Natural killer cell (primary cell): ENCODE measurements around the gene ZDHHC16. TPM values are rescaled to one million over a fixed set of nuclear protein-coding genes. Genes with fewer than 3 reads are reported as not detected.
A peak's percentile ranks its signal among the peaks of the same experiment; 100 is the strongest.

ENCODE experiments used
- ATAC-seq, 3 donors: fragments of 150-1000 bp in 2 of 3; fragments of 200-7000 bp in 1 of 3; cut with Tn5 transposase; 1 replicate in 1 of 3; 2 replicates in 2 of 3; pipeline ENCODE4 v1.10.0; 2021; ENCODE audit warnings: mild to moderate bottlenecking in 2 of 3, moderate library complexity in 2 of 3
- DNase-seq, 2 donors: peaks; one replicate each; pipeline versions ENCODE4 v3.0.0 to v3.0.0-alpha.2; 2013 to 2021; ENCODE audit warnings: mixed read lengths in 1 of 2
- H3K27ac ChIP-seq: one replicate; pipeline ENCODE4 v1.5.1; 2013; ENCODE audit warnings: mild to moderate bottlenecking, low read length
- H3K27me3 ChIP-seq: one replicate; pipeline ENCODE4 v1.6.1; 2013; ENCODE audit warnings: low read length; ENCODE audit not compliant: control insufficient read depth, insufficient read depth
- H3K36me3 ChIP-seq: one replicate; pipeline ENCODE4 v1.6.1; 2013; ENCODE audit warnings: low read length; ENCODE audit not compliant: control insufficient read depth, insufficient read depth
- H3K4me1 ChIP-seq: one replicate; pipeline ENCODE4 v1.6.1; 2013; ENCODE audit warnings: low read length; ENCODE audit not compliant: control insufficient read depth, insufficient read depth
- H3K4me3 ChIP-seq: one replicate; pipeline ENCODE4 v1.5.1; 2013; ENCODE audit warnings: low read length
- H3K9me3 ChIP-seq: one replicate; pipeline ENCODE4 v1.6.1; 2013; ENCODE audit warnings: low read length; ENCODE audit not compliant: control insufficient read depth, insufficient read depth
- H3K27ac Mint-ChIP-seq, 2 donors: one replicate each; pipeline ENCODE4 v1.8.0; 2022; ENCODE audit warnings: mild to moderate bottlenecking in 2 of 2, mixed read lengths in 2 of 2, moderate library complexity in 1 of 2
- H3K27me3 Mint-ChIP-seq, 2 donors: one replicate each; pipeline ENCODE4 v1.8.0; 2022; ENCODE audit warnings: low read depth in 2 of 2, mixed read lengths in 2 of 2
- H3K36me3 Mint-ChIP-seq: one replicate; pipeline ENCODE4 v1.8.0; 2022; ENCODE audit warnings: mixed read lengths
- H3K4me1 Mint-ChIP-seq, 2 donors: one replicate each; pipeline ENCODE4 v1.8.0; 2022; ENCODE audit warnings: mixed read lengths in 2 of 2
- H3K4me3 Mint-ChIP-seq: one replicate; pipeline ENCODE4 v1.8.0; 2022; ENCODE audit warnings: mild to moderate bottlenecking, moderate library complexity, mixed read lengths
- H3K9me3 Mint-ChIP-seq, 2 donors: one replicate each; pipeline ENCODE4 v1.8.0; 2022; ENCODE audit warnings: mixed read lengths in 2 of 2
- WGBS: methylation state at CpG from one replicate; pipeline ENCODE4 v1.1.7; 2013; ENCODE audit warnings: missing lambda C conversion rate; ENCODE audit not compliant: insufficient coverage; 5-methylcytosine and 5-hydroxymethylcytosine counted together
- intact Hi-C: fragments of 100-400 bp; cut with micrococcal nuclease; formaldehyde crosslinking; loops from one replicate; pipeline ENCODE4 v1.14.2; 2022
- total RNA-seq, 4 donors: library from RNA; stranded (reverse); fragments of 120-200 nt in 1 of 4; gene quantifications; one replicate each; pipeline versions ENCODE4 v1.2.3 to v1.2.4, GENCODE V29; 2013 to 2022
- TF ChIP-seq, protein P1 (sequence below): fragments of 200-600 bp; IDR thresholded peaks from one replicate; pipeline ENCODE4 v1.8.0; 2022; ENCODE audit warnings: antibody characterized with exemption

Gene ZDHHC16
- total RNA-seq, 3 donors from 2014 or later (not counting 1 experiment from before 2014, with no cell fraction given): 11.3 to 18.7 (median 12.7) TPM

DNA sequence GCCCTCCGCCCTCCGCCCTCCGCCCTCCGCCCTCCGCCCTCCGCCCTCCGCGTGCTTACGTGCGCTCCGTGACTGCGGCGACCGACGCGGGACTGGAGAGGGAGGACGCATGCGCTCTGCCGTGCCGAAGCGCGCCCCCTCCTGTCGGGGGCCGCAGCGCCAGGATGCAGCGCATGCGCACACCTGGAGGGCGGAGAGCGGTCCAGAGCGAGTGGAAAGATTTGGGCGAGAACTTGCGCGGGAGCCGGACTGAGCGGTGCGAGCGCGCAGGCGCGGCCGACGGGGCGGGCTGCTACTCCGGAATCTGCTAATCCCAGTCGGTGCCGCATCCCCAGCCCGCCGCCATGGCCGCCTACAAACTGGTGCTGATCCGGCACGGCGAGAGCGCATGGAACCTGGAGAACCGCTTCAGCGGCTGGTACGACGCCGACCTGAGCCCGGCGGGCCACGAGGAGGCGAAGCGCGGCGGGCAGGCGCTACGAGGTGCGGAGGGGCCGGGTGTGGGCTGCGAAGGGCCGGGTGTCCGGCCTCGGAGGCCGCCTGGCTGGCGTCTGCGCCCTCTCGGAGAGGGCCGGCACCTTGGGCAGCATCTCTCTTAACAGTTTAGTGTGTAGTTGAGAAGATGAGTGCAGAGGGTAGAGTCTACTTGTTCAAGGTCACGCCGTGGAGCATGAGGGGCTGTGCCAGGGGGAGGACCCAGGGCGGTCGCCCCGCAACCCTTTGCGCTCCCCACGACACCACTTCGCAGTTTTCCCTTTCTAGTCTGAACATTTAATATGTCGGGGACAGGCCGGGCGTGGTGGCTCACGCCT, 19.8 kb upstream of the ZDHHC16 start, which contains the start of gene PGAM1:
PGAM1 (plus strand) TSS at position 228 of the 812 bp plus-strand sequence; CDS start at position 345, 117 bp downstream.
- TF ChIP-seq, protein P1, sequence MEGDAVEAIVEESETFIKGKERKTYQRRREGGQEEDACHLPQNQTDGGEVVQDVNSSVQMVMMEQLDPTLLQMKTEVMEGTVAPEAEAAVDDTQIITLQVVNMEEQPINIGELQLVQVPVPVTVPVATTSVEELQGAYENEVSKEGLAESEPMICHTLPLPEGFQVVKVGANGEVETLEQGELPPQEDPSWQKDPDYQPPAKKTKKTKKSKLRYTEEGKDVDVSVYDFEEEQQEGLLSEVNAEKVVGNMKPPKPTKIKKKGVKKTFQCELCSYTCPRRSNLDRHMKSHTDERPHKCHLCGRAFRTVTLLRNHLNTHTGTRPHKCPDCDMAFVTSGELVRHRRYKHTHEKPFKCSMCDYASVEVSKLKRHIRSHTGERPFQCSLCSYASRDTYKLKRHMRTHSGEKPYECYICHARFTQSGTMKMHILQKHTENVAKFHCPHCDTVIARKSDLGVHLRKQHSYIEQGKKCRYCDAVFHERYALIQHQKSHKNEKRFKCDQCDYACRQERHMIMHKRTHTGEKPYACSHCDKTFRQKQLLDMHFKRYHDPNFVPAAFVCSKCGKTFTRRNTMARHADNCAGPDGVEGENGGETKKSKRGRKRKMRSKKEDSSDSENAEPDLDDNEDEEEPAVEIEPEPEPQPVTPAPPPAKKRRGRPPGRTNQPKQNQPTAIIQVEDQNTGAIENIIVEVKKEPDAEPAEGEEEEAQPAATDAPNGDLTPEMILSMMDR: peak; percentile 56
- H3K27ac Mint-ChIP-seq: peak within 1 kb of the TSS; percentile 86 to 95
- ATAC-seq (peak; percentile 88 to 94 (median 89)), DNase-seq (peak; percentile 93 to 99)
- Histone ChIP-seq H3K4me1 (peaks cover 38% of the 10 kb centered on the region), H3K4me3 (peak within 1 kb of the TSS; percentile 88), H3K9me3 (no peaks in the 10 kb centered on the region), H3K36me3 (peaks cover 12% of the 10 kb centered on the region), H3K27ac (peak within 1 kb of the TSS; percentile 88), H3K27me3 (no peaks in the 10 kb centered on the region)
- no peaks in the 10 kb centered on the region for H3K9me3 Mint-ChIP-seq
- H3K4me1 Mint-ChIP-seq: peaks cover 19 to 37% of the 10 kb centered on the region in 2 donors
- H3K4me3 Mint-ChIP-seq: peak within 1 kb of the TSS; percentile 89
- H3K36me3 Mint-ChIP-seq: no peaks in the 10 kb centered on the region
- H3K27me3 Mint-ChIP-seq: no peaks in the 10 kb centered on the region
- WGBS: under 1% methylated on average over 82 of the region's 90 CpGs
- intact Hi-C loops: loop anchor here (1.0 to 5.0 kb wide), 3 partner anchors 19 to 71 kb away; partner anchors contain the start of genes EXOSC1, MMS19, UBTD1 and ZDHHC16

DNA sequence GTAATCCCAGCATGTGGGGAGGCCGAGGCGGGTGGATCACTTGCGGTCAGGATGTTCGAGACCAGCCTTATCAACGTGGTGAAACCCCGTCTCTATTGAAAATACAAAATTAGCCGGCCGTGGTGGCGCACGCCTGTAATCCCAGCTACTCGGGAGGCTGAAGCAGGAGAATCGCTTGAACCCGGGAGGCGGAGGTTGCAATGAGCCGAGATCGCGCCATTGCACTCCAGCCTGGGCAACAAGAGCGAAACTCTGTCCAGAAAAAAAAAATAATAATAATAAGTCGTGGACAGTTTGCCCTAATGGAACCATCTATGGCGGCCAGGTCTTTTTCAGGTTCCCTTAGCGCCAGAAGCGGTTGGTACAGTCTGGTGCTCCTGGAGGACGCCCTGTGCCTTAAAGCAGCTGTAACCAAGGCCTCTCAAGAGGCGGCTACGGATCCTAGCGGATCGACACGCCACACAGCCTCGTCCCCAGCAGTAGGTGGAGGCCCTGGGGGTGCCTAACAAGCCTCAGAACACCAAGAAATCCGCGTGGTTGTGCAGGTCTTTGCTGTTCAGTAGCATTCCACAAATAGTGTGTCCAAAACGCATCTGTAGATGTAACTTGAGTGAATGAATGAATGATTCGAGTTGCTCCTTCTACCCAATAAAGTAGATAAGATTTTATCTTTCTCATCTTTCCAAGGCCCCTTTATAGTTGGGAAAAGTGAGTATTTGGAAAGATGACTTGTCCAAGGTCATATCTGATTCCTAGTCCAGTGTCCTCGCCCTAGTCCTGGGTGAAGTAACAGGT, 19.0 kb upstream of the ZDHHC16 start:
- peak overlapping the region; percentile 88 for H3K4me3 ChIP-seq
- 30% methylated on average over 32 of the region's 34 CpGs for WGBS
- Mint-ChIP-seq H3K27ac (peak overlapping the region; percentile 86 to 95), H3K4me1 (peaks cover 19 to 37% of the 10 kb centered on the region in 2 donors), H3K9me3 (no peaks in the 10 kb centered on the region), H3K27me3 (no peaks in the 10 kb centered on the region), H3K36me3 (no peaks in the 10 kb centered on the region), H3K4me3 (peak overlapping the region; percentile 88)
- TF ChIP-seq, protein P1: no peak
- H3K9me3 ChIP-seq: no peaks in the 10 kb centered on the region
- ATAC-seq (no peak), DNase-seq (peak in 1 of 2 donors; percentile 40)
- H3K4me1 ChIP-seq: peaks cover 38% of the 10 kb centered on the region
- H3K27me3 ChIP-seq: no peaks in the 10 kb centered on the region
- H3K36me3 ChIP-seq: peaks cover 20% of the 10 kb centered on the region
- H3K27ac ChIP-seq: peak overlapping the region; percentile 79
- intact Hi-C loops: loop anchor here (1.0 to 5.0 kb wide), 3 partner anchors 19 to 70 kb away; partner anchors contain the start of genes EXOSC1, MMS19, UBTD1 and ZDHHC16

DNA sequence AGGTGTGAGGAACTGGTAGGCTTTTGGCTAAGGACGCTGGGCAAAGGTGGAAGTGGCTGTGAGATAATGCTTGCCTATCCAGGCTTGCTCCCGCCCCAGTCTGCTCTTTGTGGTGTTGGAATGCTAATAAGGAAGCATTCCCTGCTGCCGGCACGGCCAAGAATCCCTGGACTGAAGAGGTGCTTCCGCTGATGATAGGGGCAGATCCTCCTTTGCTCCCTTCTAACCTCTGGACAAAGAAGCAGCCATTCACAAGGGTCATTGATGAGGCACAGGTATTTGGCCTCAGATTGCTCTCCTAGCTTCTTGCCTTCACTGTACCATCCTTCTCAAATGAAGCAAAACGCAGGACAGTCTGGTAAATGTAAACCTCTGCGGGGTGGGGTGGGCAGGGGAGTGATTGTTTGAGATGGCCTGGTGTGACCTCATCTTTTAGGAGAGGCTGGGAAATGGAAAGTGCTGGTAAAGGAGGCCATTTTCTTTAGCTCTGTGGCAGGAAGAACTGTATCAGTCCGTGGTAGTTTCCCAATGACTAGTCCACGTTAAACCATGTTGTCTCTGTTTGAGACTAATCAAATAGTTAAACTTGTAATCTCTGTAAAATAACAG, 18.3 kb upstream of the ZDHHC16 start:
- Histone ChIP-seq H3K27ac (peak overlapping the region; percentile 9), H3K9me3 (no peaks in the 10 kb centered on the region), H3K27me3 (no peaks in the 10 kb centered on the region), H3K36me3 (peaks cover 22% of the 10 kb centered on the region), H3K4me3 (no peak overlapping the region), H3K4me1 (peaks cover 38% of the 10 kb centered on the region)
- H3K9me3 Mint-ChIP-seq: no peaks in the 10 kb centered on the region
- TF ChIP-seq, protein P1: no peak
- DNase-seq: peak in 1 of 2 donors; percentile 54
- WGBS: 66% methylated on average over 8 of the region's 9 CpGs
- no peaks in the 10 kb centered on the region for H3K36me3 Mint-ChIP-seq
- no peaks in the 10 kb centered on the region for H3K27me3 Mint-ChIP-seq
- ATAC-seq: no peak
- H3K4me3 Mint-ChIP-seq: peak overlapping the region; percentile 88
- peaks cover 19 to 37% of the 10 kb centered on the region in 2 donors for H3K4me1 Mint-ChIP-seq
- intact Hi-C loops: loop anchor here (5.0 kb wide), 1 partner anchor 70 kb away; the partner anchor contains the start of genes MMS19 and UBTD1
- H3K27ac Mint-ChIP-seq: peak overlapping the region; percentile 86 to 95
